AG04449 (cell line): Measurements from ENCODE around the gene CD81.

ENCODE experiments used
- CTCF ChIA-PET: fragments of 350-600 bp; formaldehyde crosslinking; extraction: SDS; loops from one replicate; lab custom pipeline; 2021; ENCODE audit warnings: antibody characterized with exemption; lab: Yijun Ruan, JAX
- POLR2A ChIA-PET: fragments of 400-600, 350-600 bp; formaldehyde crosslinking; extraction: SDS; loops from one replicate; lab custom pipeline; 2020; ENCODE audit warnings: antibody characterized with exemption, inconsistent platforms; lab: Yijun Ruan, JAX
- DNase-seq: peaks from one replicate; pipeline ENCODE4 v3.0.0-alpha.2; 2010; ENCODE audit warnings: low read depth, low spot score
- H3K4me3 ChIP-seq: 2 replicates; pipeline ENCODE4 v1.5.1; 2011; ENCODE audit warnings: low read depth, mild to moderate bottlenecking, control low read depth, low read length
- CTCF ChIP-seq: IDR thresholded peaks from one replicate; pipeline ENCODE4 v1.5.1; 2011; ENCODE audit warnings: mild to moderate bottlenecking, moderate library complexity, low read length, control low read depth, inconsistent platforms; ENCODE audit not compliant: insufficient read depth; ENCODE audit errors: missing control alignments

Gene CD81

GRCh38 chr11:2420502-2421225 lies 43.6 kb downstream of the CD81 start:
- DNase-seq = no peak
- peak; percentile 94 for TF ChIP-seq CTCF
- ChIA-PET POLR2A (no interaction called here), CTCF (interaction anchor here (0.7 to 13.3 kb wide), 48 partner anchors 8 to 472 kb away, joined by 3 to 381 read pairs (median 8); partner anchors contain the start of genes C11orf21, TSPAN32 and TSSC4)
- no peak overlapping the region for H3K4me3 ChIP-seq

GRCh38 chr11:2421226-2421994 lies 44.3 kb downstream of the CD81 start:
- ChIA-PET POLR2A (no interaction called here), CTCF (interaction anchor here (0.7 to 13.3 kb wide), 40 partner anchors 8 to 471 kb away, joined by 3 to 381 read pairs (median 11); partner anchors contain the start of genes C11orf21, TSPAN32 and TSSC4)
- TF ChIP-seq CTCF = no peak
- no peak overlapping the region for H3K4me3 ChIP-seq
- DNase-seq = no peak

- CTCF ChIA-PET = interaction anchor here (1.1 to 13.3 kb wide), 13 partner anchors 9 to 256 kb away, joined by 4 to 381 read pairs (median 33); partner anchors contain the start of genes C11orf21, TSPAN32 and TSSC4
- H3K4me3 ChIP-seq = no peak overlapping the region
- TF ChIP-seq CTCF = no peak
- no peak for DNase-seq
- POLR2A ChIA-PET = no interaction called here
Observed at GRCh38 chr11:2421996-2422395, 44.9 kb downstream of the CD81 start.

- no peak for TF ChIP-seq CTCF
- no peak for DNase-seq
- CTCF ChIA-PET = interaction anchor here (0.9 to 13.3 kb wide), 9 partner anchors 10 to 266 kb away, joined by 3 to 381 read pairs (median 24); partner anchors contain the start of genes C11orf21 and TSPAN32
- POLR2A ChIA-PET = no interaction called here
- no peak overlapping the region for H3K4me3 ChIP-seq
Observed at GRCh38 chr11:2422461-2423156, 45.5 kb downstream of the CD81 start.

- ChIA-PET POLR2A (no interaction called here), CTCF (interaction anchor here (0.6 to 13.3 kb wide), 11 partner anchors 10 to 469 kb away, joined by 3 to 381 read pairs (median 6); partner anchors contain the start of genes C11orf21 and TSPAN32)
- no peak overlapping the region for H3K4me3 ChIP-seq
- DNase-seq = no peak
- TF ChIP-seq CTCF = no peak
Observed at GRCh38 chr11:2423157-2424025, 46.3 kb downstream of the CD81 start.
